IMR-90 (cell line): Measurements from ENCODE around the gene CD38. TPM values are rescaled to one million over a fixed set of nuclear protein-coding genes. Genes with fewer than 3 reads are reported as not detected.

Experiments used
- ATAC-seq: fragments of 200-7000 bp; cut with Tn5 transposase; 2 replicates; pipeline ENCODE4 v1.9.1; 2020; ENCODE audit warnings: low read depth, mild to moderate bottlenecking, moderate library complexity
- BruUV-seq: library from RNA; stranded (reverse); fragments of 400-500 nt; replicated peaks from 2 replicates; lab custom pipeline; 2021; lab: Mats Ljungman, UMichigan
- CTCF ChIA-PET: fragments of 300-600 bp; formaldehyde crosslinking; extraction: SDS; loops from one replicate; lab custom pipeline; 2021; ENCODE audit warnings: antibody characterized with exemption; lab: Yijun Ruan, JAX
- POLR2A ChIA-PET: fragments of 300-600 bp; sonication (Branson Sonifier 250); formaldehyde crosslinking; loops from one replicate; lab custom pipeline; 2022; ENCODE audit warnings: antibody characterized with exemption; ENCODE audit not compliant: unreplicated experiment; lab: Charles Lee
- DNase-seq: peaks from one replicate; pipeline ENCODE4 v3.0.0; 2013
- H2AFZ ChIP-seq: replicated peaks from 2 replicates; pipeline ENCODE3; 2013; ENCODE audit warnings: low read length, mild to moderate bottlenecking; ENCODE audit not compliant: poor library complexity
- H2AK5ac ChIP-seq: 2 replicates; pipeline ENCODE4 v1.6.1; 2013; ENCODE audit warnings: low read depth, low read length, inconsistent platforms
- H2AK9ac ChIP-seq: replicated peaks from 2 replicates; pipeline ENCODE3; 2013; ENCODE audit warnings: mild to moderate bottlenecking, low read depth, low read length, moderate library complexity; ENCODE audit not compliant: poor library complexity
- H2BK120ac ChIP-seq: 2 replicates; pipeline ENCODE4 v1.6.1; 2013; ENCODE audit warnings: low read depth, low read length, inconsistent platforms
- H2BK15ac ChIP-seq: 3 replicates; pipeline ENCODE4 v1.6.1; 2013; ENCODE audit warnings: low read depth, low read length, inconsistent platforms
- H2BK20ac ChIP-seq: 2 replicates; pipeline ENCODE4 v1.6.1; 2013; ENCODE audit warnings: low read depth, mild to moderate bottlenecking, inconsistent platforms, low read length, moderate library complexity
- H2BK5ac ChIP-seq: 2 replicates; pipeline ENCODE4 v1.6.1; 2013; ENCODE audit warnings: mild to moderate bottlenecking, low read depth, low read length, inconsistent platforms; ENCODE audit not compliant: poor library complexity, severe bottlenecking
- H3K14ac ChIP-seq: replicated peaks from 2 replicates; pipeline ENCODE4 v1.6.1; 2013; ENCODE audit warnings: low read depth, low read length, inconsistent platforms
- H3K18ac ChIP-seq: 2 replicates; pipeline ENCODE4 v1.6.1; 2013; ENCODE audit warnings: low read depth, low read length, control low read depth
- H3K23ac ChIP-seq: 2 replicates; pipeline ENCODE4 v1.6.1; 2013; ENCODE audit warnings: low read depth, low read length, inconsistent platforms
- H3K27ac ChIP-seq: 2 replicates; pipeline ENCODE4 v1.5.1; 2013; ENCODE audit warnings: mild to moderate bottlenecking, control low read depth, low read length; ENCODE audit not compliant: insufficient read depth
- H3K27me3 ChIP-seq: 2 replicates; pipeline ENCODE4 v1.6.1; 2013; ENCODE audit warnings: low read length; ENCODE audit not compliant: control insufficient read depth, insufficient read depth
- H3K36me3 ChIP-seq: 2 replicates; pipeline ENCODE4 v1.6.1; 2013; ENCODE audit warnings: low read length, mixed read lengths; ENCODE audit not compliant: control insufficient read depth, insufficient read depth
- H3K4ac ChIP-seq: 2 replicates; pipeline ENCODE4 v1.6.1; 2013; ENCODE audit warnings: low read depth, low read length, inconsistent platforms
- H3K4me1 ChIP-seq: 2 replicates; pipeline ENCODE4 v1.6.1; 2013; ENCODE audit warnings: low read length, mixed read lengths; ENCODE audit not compliant: control insufficient read depth, insufficient read depth
- H3K4me2 ChIP-seq: 2 replicates; pipeline ENCODE4 v1.6.1; 2013; ENCODE audit warnings: low read depth, mild to moderate bottlenecking, control low read depth, low read length, moderate library complexity
- H3K4me3 ChIP-seq: 2 replicates; pipeline ENCODE4 v1.5.1; 2013; ENCODE audit warnings: low read depth, mild to moderate bottlenecking, control low read depth, low read length, moderate library complexity; ENCODE audit not compliant: insufficient read depth
- H3K56ac ChIP-seq: 2 replicates; pipeline ENCODE4 v1.6.1; 2013; ENCODE audit warnings: low read length, inconsistent platforms; ENCODE audit not compliant: insufficient read depth; ENCODE audit errors: extremely low read depth
- H3K79me1 ChIP-seq, 2 experiments: 2 replicates each; pipeline ENCODE4 v1.6.1; 2013; ENCODE audit warnings: low read length in 2 of 2, inconsistent platforms in 1 of 2, low read depth in 1 of 2
- H3K9ac ChIP-seq: 2 replicates; pipeline ENCODE4 v1.6.1; 2013; ENCODE audit warnings: low read depth, low read length, control low read depth
- H3K9me1 ChIP-seq: 2 replicates; pipeline ENCODE4 v1.6.1; 2013; ENCODE audit warnings: low read length, inconsistent platforms; ENCODE audit not compliant: insufficient read depth
- H3K9me3 ChIP-seq: 2 replicates; pipeline ENCODE4 v1.6.1; 2013; ENCODE audit warnings: low read length; ENCODE audit not compliant: control insufficient read depth, insufficient read depth
- H4K20me1 ChIP-seq: 2 replicates; pipeline ENCODE4 v1.6.1; 2013; ENCODE audit warnings: low read length, inconsistent platforms; ENCODE audit not compliant: insufficient read depth
- H4K5ac ChIP-seq: 2 replicates; pipeline ENCODE4 v1.6.1; 2013; ENCODE audit warnings: mild to moderate bottlenecking, low read depth, low read length, control low read depth
- H4K8ac ChIP-seq, 2 experiments: 2 replicates each; pipeline ENCODE4 v1.6.1; 2013; ENCODE audit warnings: low read depth in 2 of 2, low read length in 2 of 2, control low read depth in 1 of 2, inconsistent platforms in 1 of 2
- H4K91ac ChIP-seq: 2 replicates; pipeline ENCODE4 v1.6.1; 2013; ENCODE audit warnings: low read depth, low read length, inconsistent platforms; ENCODE audit not compliant: insufficient read depth
- CHD1 ChIP-seq: IDR thresholded peaks from 2 replicates; pipeline ENCODE4 v1.6.1; 2012; ENCODE audit warnings: low read depth, low read length, improper control_type of control experiment
- ELK1 ChIP-seq: fragments of 150-350 bp; IDR thresholded peaks from 2 replicates; pipeline ENCODE4 v1.6.1; 2016; ENCODE audit warnings: low read depth, mild to moderate bottlenecking, low read length, moderate library complexity, borderline replicate concordance
- MAFK ChIP-seq: IDR thresholded peaks from 2 replicates; pipeline ENCODE4 v1.6.1; 2012; ENCODE audit warnings: low read depth, low read length, improper control_type of control experiment
- SMC3 ChIP-seq: fragments of 150-350 bp; IDR thresholded peaks from 2 replicates; pipeline ENCODE4 v1.6.1; 2016; ENCODE audit warnings: low read depth, mild to moderate bottlenecking, antibody characterized with exemption, low read length, moderate library complexity
- WGBS, 2 experiments: methylation state at CpG; one replicate each; pipeline versions ENCODE4 v1.1.5 to v1.1.7; 2013; ENCODE audit warnings: missing lambda C conversion rate in 2 of 2; ENCODE audit not compliant: insufficient read length in 1 of 2; ENCODE audit errors: extremely low coverage in 2 of 2; 5-methylcytosine and 5-hydroxymethylcytosine counted together
- dilution Hi-C: fragments of 300-500 bp; cut with HindIII; formaldehyde crosslinking; loops from one replicate; pipeline ENCODE4 v1.14.3; 2018; ENCODE audit warnings: low sequenced_read_pairs; ENCODE audit not compliant: unreplicated experiment
- in situ Hi-C: fragments of 300-500 bp; cut with MboI; formaldehyde crosslinking; loops from 3 replicates; pipeline ENCODE4 v1.14.3; 2019; ENCODE audit warnings: low sequenced_read_pairs, inconsistent platforms, mixed read lengths
- intact Hi-C: fragments of 100-400 bp; cut with micrococcal nuclease; formaldehyde crosslinking; loops from 2 replicates; pipeline ENCODE4 v1.10.0; 2022
- polyA plus RNA-seq, 3 experiments: library from polyadenylated mRNA; depleted of rRNA; stranded (reverse); fragments of >200 nt; gene quantifications; 2 replicates each; pipeline ENCODE4 v1.2.3, GENCODE V29; 2012; ENCODE audit warnings: low replicate concordance in 1 of 3
- total RNA-seq: library from RNA; depleted of rRNA; stranded (reverse); fragments of >200 nt; gene quantifications from 2 replicates; pipeline ENCODE4 v1.2.3, GENCODE V29; 2012

Gene CD38
- total and polyA plus RNA-seq, 2 of the 4 experiments (the other 2 are of a cell fraction), result not detected

- ATAC-seq (no peak), DNase-seq (no peak)
- no peak overlapping the region for H4K8ac ChIP-seq
- dilution Hi-C loops (no loop called here), intact Hi-C loops (no loop called here), in situ Hi-C loops (no loop called here)
- H3K56ac ChIP-seq, result no peak overlapping the region
- ChIA-PET CTCF (interaction anchor here (0.6 kb wide), 1 partner anchor 1600 kb away, joined by 7 read pairs; no protein-coding TSS in a partner anchor), POLR2A (no interaction called here)
- no peaks in the 10 kb centered on the region for H3K79me1 ChIP-seq
- H2BK120ac ChIP-seq, result no peak overlapping the region
- H3K27ac ChIP-seq, result no peak overlapping the region
- peaks cover 3% of the 10 kb centered on the region; the same call in 1 of the 2 replicates for H3K27me3 ChIP-seq
- H3K36me3 ChIP-seq, result no peaks in the 10 kb centered on the region
- no peak overlapping the region for H2BK15ac ChIP-seq
- no peak overlapping the region for H2AFZ ChIP-seq
- no peak overlapping the region for H3K4me2 ChIP-seq
- no peaks in the 10 kb centered on the region for H3K4me1 ChIP-seq
- H2AK9ac ChIP-seq, result no peak overlapping the region
- BruUV-seq, result no TSS peak
- WGBS, 2 experiments, result 0% methylated on average over 1 of the region's 6 CpGs; no CpG with 5 or more reads in 1 of the 2 experiments
- H3K9me3 ChIP-seq, result 0 out of 2 replicates have a peak, but pooled peaks cover 2% of the 10 kb centered on the region
- no peak overlapping the region for H4K91ac ChIP-seq
- no peak overlapping the region for H3K4ac ChIP-seq
- H3K9me1 ChIP-seq, result no peaks in the 10 kb centered on the region
- H2BK5ac ChIP-seq, result no peak overlapping the region
- H3K18ac ChIP-seq, result no peak overlapping the region
- no peak overlapping the region for H4K5ac ChIP-seq
- H3K14ac ChIP-seq, result no peak overlapping the region
- H3K23ac ChIP-seq, result no peak overlapping the region
- no peaks in the 10 kb centered on the region for H4K20me1 ChIP-seq
- no peak overlapping the region for H2AK5ac ChIP-seq
- H3K4me3 ChIP-seq, result no peak overlapping the region
- H2BK20ac ChIP-seq, result no peak overlapping the region
- no peak overlapping the region for H3K9ac ChIP-seq
- TF ChIP-seq ELK1, result no peak
- no peak for TF ChIP-seq SMC3
- no peak for TF ChIP-seq CHD1
- TF ChIP-seq MAFK, result no peak
These were observed 29.1 kb upstream of the CD38 start for GRCh38 chr4:15749001-15749400.
